ENCODE results near the gene GMPPB.
"Not testable (repeated sequence)": the region's sequence is repeated elsewhere in the genome, so short reads cannot be mapped to it uniquely, and the experiment has no call there.

GMPPB gene

DNA sequence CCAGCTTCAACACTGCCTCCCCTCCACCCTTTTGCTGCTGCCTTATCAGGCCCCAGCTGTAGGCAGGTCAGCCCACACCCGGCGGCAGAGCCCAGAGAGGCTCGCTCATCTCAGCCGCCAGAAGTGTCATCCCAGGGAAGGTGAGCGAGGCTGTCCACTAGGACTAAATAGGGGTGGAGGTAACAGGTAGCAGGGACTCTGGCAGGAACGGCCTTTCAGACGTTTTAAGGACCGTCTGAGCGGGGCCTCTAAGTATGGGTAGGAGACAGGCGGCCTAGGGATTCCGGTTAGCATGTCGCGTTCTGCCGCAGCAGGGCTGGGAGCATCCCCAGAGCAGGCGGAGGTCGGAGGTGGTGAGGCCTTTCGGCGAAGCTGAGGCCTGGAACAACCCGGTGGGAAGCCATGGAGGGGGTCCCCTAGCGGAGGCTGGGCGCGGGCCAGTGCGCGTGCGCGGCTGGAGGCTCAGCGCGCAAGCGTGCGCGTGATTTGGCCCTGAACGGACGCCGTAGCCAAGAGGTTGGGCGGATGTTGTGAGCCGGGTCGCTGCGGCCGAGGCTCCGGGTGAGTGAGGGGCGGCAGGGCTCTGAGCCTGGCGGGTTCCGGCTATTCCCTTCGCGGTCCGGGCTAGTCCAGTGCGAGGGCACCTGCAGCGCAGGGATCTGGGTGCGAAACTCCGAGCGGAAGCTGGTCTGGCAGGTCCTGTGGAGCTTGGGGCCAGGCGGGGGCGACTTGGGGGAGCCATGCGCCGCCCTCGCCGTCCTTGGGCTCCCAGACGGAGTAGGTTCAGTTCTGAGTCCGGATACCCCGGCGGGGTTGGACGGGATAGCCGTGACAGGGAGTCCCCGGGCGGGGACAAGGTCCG, 34.5 kb downstream of the GMPPB start, which contains the start of the genes MST1 and RNF123:
TSS of gene MST1 (minus strand) at position 429 of the 862 bp plus-strand sequence. CDS start 783 bp downstream, outside the sequence.
TSS of gene RNF123 (plus strand) at position 512 of the 862 bp plus-strand sequence. CDS start 1,609 bp downstream, outside the sequence.
- DNase-seq (ENCODE audit: low read depth, low spot score): peak; percentile 87
- in situ Hi-C loops (cut with HindIII; ENCODE audit: low sequenced_read_pairs): no loop called here
- TF ChIP-seq, protein P1, sequence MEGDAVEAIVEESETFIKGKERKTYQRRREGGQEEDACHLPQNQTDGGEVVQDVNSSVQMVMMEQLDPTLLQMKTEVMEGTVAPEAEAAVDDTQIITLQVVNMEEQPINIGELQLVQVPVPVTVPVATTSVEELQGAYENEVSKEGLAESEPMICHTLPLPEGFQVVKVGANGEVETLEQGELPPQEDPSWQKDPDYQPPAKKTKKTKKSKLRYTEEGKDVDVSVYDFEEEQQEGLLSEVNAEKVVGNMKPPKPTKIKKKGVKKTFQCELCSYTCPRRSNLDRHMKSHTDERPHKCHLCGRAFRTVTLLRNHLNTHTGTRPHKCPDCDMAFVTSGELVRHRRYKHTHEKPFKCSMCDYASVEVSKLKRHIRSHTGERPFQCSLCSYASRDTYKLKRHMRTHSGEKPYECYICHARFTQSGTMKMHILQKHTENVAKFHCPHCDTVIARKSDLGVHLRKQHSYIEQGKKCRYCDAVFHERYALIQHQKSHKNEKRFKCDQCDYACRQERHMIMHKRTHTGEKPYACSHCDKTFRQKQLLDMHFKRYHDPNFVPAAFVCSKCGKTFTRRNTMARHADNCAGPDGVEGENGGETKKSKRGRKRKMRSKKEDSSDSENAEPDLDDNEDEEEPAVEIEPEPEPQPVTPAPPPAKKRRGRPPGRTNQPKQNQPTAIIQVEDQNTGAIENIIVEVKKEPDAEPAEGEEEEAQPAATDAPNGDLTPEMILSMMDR (IDR thresholded peaks at IDR 0.05; ENCODE audit: low read depth, low read length): peak; percentile 45
- peak within 1 kb of the TSS; percentile 96 for H3K4me3 ChIP-seq (ENCODE audit: low read depth, low read length)

DNA sequence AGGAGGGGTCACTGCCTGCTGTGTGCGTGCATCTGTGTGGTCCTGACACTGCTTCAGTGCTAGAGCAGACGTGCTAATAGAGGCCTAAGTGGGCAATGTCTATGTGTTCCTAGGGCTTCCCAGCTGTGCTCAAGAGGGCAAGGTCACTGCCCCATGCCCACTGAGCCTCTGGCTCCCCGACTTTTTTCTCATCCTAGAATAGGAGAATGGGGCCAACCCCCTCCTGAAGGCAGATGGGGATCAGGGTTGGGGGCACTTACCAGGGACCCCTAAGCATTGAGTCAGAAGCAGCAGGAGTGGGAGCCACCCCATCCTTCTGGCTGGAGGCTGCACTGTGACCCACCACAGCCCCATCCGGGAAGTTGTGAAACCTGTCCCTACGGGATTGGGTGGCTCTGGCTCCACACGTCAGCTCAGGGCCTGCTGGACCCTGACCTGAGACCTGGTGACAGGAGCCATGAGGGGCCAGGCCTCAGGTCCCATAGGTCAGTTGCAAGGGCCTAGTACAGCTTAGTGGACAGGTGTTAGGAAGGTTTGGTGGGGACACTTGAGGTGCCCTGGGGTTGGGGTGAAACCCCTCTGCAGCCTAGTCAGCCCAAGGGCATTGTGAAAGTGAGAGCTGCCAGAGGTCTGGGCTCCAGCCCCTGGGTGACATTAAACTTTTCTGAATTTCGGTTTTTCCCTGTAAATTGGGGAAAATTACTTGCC, 35.3 kb downstream of the GMPPB start:
- H3K4me3 ChIP-seq (ENCODE audit: low read depth, low read length): peak overlapping the region; percentile 96
- in situ Hi-C loops (cut with HindIII; ENCODE audit: low sequenced_read_pairs); DNase-seq (ENCODE audit: low read depth, low spot score): not testable (repeated sequence)

DNA sequence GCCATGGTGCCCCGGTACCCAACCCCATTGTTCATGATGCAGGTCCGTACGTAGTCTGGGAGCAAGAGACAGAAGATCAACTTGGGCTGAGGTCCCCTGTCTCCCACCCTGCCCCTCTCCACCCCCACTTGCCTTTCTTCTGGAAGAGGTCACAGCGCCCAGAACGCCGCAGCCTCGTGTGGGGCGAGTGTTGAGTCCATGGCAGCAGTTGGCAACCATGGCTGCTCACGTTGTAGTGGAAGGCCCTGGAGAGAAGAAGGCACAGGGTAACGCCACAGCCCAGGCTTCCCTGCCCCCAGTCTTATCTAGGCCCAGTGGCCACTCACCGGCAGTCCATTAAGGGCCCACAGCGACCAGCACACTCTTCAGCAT, 36.3 kb downstream of the GMPPB start:
- in situ Hi-C loops (cut with HindIII; ENCODE audit: low sequenced_read_pairs); DNase-seq (ENCODE audit: low read depth, low spot score); H3K4me3 ChIP-seq (ENCODE audit: low read depth, low read length): not testable (repeated sequence)

DNA sequence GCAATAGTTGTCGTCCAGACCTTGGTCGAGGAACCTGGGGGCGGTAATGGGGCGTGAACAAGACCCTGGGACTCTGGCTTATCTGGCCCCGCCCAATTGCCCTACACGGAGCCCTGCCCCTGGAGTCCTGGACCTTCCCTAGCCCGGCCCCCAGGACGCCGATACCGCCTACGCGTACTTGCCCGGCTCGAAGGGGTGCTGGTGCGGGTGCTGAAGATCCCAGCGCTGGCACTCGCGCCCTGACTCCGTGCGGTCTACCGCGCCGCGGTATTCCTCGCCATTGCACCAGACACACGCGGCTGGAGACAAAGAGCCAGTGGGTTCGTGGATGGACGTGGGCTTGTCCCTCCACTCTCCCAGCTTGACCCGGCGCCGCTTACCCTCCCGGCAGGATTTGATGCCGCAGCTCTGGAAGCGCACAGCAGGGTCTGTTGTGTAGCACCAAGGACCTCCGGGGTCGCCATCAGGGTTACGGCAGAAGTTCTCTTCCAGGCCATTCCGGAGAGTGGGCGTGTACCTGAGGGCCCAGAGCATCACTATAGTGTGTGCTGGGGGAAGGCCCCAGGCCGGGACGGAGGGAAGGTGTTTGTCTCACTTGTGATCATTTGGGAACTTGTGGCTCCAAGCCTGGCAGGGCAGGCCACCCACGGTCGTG, 36.9 kb downstream of the GMPPB start:
- DNase-seq (ENCODE audit: low read depth, low spot score); in situ Hi-C loops (cut with HindIII; ENCODE audit: low sequenced_read_pairs): not testable (repeated sequence)
- peak overlapping the region; percentile 17 for H3K4me3 ChIP-seq (ENCODE audit: low read depth, low read length)

DNA sequence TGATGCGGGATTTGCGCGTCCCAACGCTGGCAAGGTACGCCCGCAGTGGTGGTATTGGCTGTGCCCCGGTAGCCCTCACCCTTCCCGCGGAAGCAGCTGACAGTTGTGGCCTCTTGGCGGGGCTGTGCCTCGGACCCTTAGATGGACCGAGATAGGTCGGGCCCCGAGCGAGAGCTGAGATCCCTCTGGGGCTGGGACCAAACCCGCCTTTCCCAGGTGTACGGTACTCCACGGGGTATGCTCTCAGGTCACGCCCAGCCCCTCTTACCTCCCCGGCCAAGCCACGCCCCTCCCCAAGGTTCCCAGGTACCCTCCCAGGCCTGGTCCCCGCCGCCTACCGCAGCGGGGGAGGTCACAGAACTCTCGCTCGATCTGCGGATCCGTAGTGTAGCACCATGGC, 37.4 kb downstream of the GMPPB start:
- DNase-seq (ENCODE audit: low read depth, low spot score); in situ Hi-C loops (cut with HindIII; ENCODE audit: low sequenced_read_pairs): not testable (repeated sequence)
- peak overlapping the region; percentile 17 for H3K4me3 ChIP-seq (ENCODE audit: low read depth, low read length)

DNA sequence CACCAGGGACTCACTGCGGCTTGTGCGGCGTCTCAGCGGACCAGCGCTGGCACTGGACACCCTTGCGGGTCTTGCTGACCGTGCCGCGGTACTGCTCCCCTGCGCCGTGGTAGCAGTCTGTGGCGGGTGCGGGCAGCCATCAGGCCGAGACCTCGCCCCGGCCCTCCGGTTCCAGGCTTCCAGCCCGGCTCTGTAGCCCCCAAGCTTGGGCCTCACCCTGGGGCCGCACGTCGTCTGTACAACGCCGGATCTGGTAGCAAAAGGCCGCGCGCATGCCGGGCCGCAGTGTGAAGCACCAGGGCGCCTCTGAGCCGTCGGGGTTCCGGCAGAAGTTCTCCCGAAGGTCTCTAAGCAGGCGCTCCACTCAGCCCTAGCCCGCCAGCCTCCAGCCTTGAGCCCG, 37.9 kb downstream of the GMPPB start:
- DNase-seq (ENCODE audit: low read depth, low spot score); in situ Hi-C loops (cut with HindIII; ENCODE audit: low sequenced_read_pairs); H3K4me3 ChIP-seq (ENCODE audit: low read depth, low read length): not testable (repeated sequence)

DNA sequence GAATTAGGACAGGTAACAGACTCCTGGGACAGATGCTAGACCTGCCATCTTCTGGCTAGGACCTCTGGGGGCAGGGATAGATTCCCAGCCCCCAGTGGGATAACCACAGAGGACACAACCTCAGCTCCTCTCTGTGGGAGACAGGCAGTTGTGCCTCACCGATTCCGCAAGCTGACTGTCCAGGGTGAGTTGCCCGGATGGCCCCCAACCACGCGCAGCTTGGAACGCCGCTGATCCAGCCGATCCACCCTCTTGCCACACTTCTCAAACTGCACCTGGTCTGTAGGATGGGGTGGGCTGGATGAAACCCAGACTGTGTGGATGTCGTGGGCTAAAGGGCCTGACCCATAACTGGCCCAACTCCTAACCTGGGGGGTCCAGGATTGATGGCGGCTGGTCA, 38.6 kb downstream of the GMPPB start:
- DNase-seq (ENCODE audit: low read depth, low spot score); H3K4me3 ChIP-seq (ENCODE audit: low read depth, low read length); in situ Hi-C loops (cut with HindIII; ENCODE audit: low sequenced_read_pairs): not testable (repeated sequence)

DNA sequence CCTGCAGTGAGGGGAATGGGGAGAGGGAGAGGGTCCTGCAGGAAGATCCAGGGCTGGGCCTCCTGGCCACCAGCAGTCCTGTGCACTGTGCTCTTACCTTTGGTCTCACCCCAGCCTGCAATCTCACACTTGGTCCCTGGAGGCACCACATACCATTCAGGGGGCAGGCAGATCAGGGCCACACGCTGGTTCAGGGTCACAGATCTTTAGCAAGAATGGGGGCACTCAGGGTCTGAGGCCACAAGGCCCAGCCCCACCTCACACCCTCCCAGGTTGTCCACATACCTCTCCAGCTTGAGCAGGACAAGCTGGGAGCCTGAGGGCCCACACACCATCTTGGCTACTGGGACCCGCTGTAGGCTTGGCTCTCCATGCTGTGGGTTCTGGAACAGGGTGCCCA, 39.3 kb downstream of the GMPPB start:
- H3K4me3 ChIP-seq (ENCODE audit: low read depth, low read length); in situ Hi-C loops (cut with HindIII; ENCODE audit: low sequenced_read_pairs); DNase-seq (ENCODE audit: low read depth, low spot score): not testable (repeated sequence)

DNA sequence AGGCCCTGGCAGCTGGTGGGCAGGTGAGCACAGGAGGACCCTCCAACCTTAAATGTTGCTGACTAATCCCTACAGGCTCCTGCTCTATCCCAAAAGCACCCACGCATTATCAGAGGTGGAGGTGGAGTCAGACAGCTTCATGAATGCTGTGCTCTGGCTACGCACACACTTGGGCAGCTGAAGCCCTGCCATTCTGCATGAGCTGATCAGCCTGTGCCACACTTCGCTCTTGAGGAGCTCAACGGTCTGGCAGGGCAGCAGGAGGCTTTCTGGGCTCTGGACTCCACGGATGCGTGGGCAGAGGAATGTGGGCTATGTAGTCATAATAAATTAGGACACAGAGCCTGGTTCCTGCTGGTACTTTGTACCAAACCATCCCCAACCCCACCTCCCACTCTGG, 40.6 kb downstream of the GMPPB start:
- no peak for DNase-seq (ENCODE audit: low read depth, low spot score)
- no peak overlapping the region for H3K4me3 ChIP-seq (ENCODE audit: low read depth, low read length)
- in situ Hi-C loops (cut with HindIII; ENCODE audit: low sequenced_read_pairs): no loop called here
- TF ChIP-seq, protein P1 (IDR thresholded peaks at IDR 0.05; ENCODE audit: low read depth, low read length): no peak

DNA sequence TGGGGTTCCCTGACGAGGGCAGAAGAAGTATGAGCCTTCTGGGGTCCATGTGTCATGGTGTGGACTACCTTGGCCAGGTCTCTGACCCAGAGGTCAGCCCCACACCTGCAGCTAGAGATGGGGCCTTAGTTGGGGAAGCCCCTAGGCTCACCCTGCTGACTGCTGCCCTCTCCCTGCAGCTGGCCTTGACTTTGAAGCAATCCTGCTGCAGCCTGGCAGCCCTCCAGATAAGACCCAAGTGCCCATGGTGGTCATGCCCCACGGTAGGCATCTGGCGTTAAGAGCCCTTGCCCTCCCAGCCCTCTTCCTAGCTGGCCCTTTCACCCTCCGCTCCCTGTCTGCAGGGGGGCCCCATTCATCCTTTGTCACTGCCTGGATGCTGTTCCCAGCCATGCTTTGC, 42.2 kb downstream of the GMPPB start:
- H3K4me3 ChIP-seq (ENCODE audit: low read depth, low read length): no peak overlapping the region
- DNase-seq (ENCODE audit: low read depth, low spot score): no peak
- TF ChIP-seq, protein P1 (IDR thresholded peaks at IDR 0.05; ENCODE audit: low read depth, low read length): no peak
- in situ Hi-C loops (cut with HindIII; ENCODE audit: low sequenced_read_pairs): no loop called here

All from astrocyte of the spinal cord (primary cell).